Skeletal muscle satellite cell (primary cell): ENCODE data around the gene AFAP1L2.

Experiments used
- H3K27me3 ChIP-seq: 2 replicates; pipeline ENCODE4 v1.7.0; 2013; ENCODE audit warnings: low read length; ENCODE audit not compliant: control insufficient read depth, insufficient read depth
- H3K36me3 ChIP-seq: 2 replicates; pipeline ENCODE4 v1.7.0; 2013; ENCODE audit warnings: mild to moderate bottlenecking, control low read depth, low read length; ENCODE audit not compliant: insufficient read depth
- H3K4me1 ChIP-seq: 2 replicates; pipeline ENCODE4 v1.7.0; 2013; ENCODE audit warnings: low read length; ENCODE audit not compliant: control insufficient read depth, insufficient read depth
- H3K4me2 ChIP-seq: 2 replicates; pipeline ENCODE4 v1.7.0; 2013; ENCODE audit warnings: mild to moderate bottlenecking, low read length
- H3K4me3 ChIP-seq: 2 replicates; pipeline ENCODE4 v1.7.0; 2013; ENCODE audit warnings: low read length
- H3K9ac ChIP-seq: 2 replicates; pipeline ENCODE4 v1.7.0; 2013; ENCODE audit warnings: mild to moderate bottlenecking, low read depth, low read length, moderate library complexity
- H3K9me3 ChIP-seq: replicated peaks from 2 replicates; pipeline ENCODE4 v1.7.0; 2013; ENCODE audit warnings: mild to moderate bottlenecking, control low read depth, low read length

AFAP1L2 gene

DNA sequence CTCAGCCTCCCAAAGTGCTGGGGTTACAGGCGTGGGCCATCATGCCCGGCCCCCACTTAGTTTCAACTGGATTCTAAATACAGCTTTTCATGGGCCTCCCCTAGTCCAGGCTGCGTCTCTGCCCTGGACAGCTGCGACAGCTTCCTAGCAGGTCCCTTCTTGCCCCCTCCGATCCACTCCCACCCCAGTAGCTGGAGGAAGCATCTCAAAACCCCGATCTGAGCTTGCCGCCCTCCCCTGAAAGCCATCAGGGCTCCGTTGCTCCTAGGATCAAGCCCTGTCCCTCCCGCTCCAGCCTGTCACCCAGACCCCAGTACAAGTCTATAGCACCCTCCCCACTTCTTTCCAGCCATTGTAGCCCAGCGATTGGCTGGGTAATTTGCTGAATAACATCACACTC lies 100.7 kb downstream of the AFAP1L2 start:
- Histone ChIP-seq H3K4me2 (no peak overlapping the region), H3K9ac (no peak overlapping the region), H3K36me3 (no peaks in the 10 kb centered on the region), H3K27me3 (peaks cover 28% of the 10 kb centered on the region), H3K4me3 (no peak overlapping the region), H3K9me3 (no peaks in the 10 kb centered on the region), H3K4me1 (peaks cover 19% of the 10 kb centered on the region)

DNA sequence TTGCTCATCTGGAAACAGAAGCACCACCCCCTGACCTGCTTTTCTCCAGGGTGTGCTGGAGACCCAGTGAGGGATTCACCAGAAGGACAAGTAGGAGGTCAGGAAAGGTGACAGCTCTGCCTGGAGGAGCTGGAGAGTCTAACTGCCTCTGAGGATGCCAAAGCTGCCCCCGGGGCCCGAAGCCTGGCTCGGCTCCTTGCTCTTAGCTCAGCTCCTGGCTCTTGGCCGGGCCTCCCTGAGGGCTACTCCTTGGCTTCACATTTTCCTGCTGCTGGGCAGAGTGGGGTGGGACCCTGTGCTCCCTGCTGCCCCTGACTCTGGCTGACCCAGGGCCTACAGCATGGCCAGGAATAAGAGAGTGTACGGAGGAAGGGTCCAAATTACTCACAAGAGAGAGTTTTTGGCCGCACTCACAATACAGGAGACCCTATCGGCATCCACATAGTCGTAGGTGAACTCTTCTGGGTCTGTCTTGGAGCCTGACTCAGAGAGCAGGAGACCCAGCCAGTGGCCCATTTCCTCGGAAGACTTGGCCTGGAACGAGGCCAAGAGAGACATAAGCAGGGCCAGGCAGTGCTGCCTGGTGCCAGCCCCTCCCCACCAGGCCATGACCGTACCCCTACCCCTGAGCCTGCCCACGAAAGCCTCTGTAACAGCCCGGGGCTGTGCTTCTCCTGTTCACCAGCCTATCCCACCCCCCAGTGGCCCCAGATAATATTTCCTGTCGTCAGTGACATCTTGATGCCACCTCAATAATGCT lies 102.2 kb downstream of the AFAP1L2 start:
- Histone ChIP-seq H3K4me2 (no peak overlapping the region), H3K9ac (no peak overlapping the region), H3K4me3 (no peak overlapping the region), H3K27me3 (peaks cover 20% of the 10 kb centered on the region), H3K9me3 (no peaks in the 10 kb centered on the region), H3K4me1 (peaks cover 15% of the 10 kb centered on the region), H3K36me3 (no peaks in the 10 kb centered on the region)

DNA sequence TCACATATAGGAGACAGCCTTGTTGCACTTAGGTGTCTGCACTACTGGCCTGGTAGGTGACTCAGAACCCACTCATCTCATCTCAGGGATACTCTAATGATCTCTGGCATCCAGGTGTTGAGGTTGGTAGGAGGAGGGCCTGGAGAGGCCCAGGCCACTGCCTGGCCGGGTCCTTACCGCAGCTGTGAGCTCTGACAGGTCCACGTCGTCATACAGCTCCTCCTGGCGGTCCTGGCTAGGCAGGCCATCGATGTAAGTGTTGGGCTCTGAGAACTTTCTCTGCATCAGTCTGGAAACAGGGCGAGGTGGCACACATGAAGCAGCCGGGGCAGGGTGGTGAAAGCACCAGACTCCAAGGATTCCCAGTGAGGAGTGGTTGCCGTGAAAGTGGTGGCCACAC lies 103.1 kb downstream of the AFAP1L2 start:
- H3K36me3 ChIP-seq = no peaks in the 10 kb centered on the region
- H3K9ac ChIP-seq = no peak overlapping the region
- H3K4me2 ChIP-seq = no peak overlapping the region
- H3K4me1 ChIP-seq = peaks cover 7% of the 10 kb centered on the region
- peaks cover 18% of the 10 kb centered on the region for H3K27me3 ChIP-seq
- H3K4me3 ChIP-seq = no peak overlapping the region
- H3K9me3 ChIP-seq = no peaks in the 10 kb centered on the region

DNA sequence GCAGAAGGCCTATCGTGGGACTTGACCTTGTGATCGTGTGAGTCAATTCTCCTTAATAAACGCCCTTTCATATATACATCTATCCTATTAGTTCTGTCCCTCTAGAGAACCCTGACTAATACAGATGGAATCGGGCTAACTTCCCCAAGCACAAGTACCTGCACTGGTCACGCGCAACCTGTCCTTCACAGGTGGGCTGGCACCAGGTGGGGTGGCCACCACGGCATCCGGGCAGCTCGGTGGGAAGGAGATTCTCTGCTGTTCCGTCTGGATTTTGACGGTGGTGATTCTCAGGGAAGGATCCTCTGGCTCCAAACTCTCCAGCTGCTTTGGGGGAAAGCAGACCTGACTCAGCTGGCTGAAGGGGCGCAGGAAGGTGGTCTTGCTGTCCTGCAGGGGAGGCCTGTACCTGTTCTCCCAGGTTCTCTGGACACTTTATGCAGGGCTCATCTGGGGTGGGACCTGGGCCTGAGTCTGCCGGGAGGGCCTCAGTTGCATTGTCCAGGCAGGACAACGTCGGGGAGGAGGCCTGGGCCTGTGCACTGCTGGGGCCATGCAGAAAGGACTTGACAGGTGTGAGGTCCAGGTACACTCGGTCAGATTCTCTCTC lies 104.2 kb downstream of the AFAP1L2 start:
- peaks cover 18% of the 10 kb centered on the region for H3K27me3 ChIP-seq
- no peak overlapping the region for H3K4me3 ChIP-seq
- H3K36me3 ChIP-seq = no peaks in the 10 kb centered on the region
- H3K4me1 ChIP-seq = peaks cover 7% of the 10 kb centered on the region
- H3K4me2 ChIP-seq = no peak overlapping the region
- no peak overlapping the region for H3K9ac ChIP-seq
- peaks cover 3% of the 10 kb centered on the region for H3K9me3 ChIP-seq

DNA sequence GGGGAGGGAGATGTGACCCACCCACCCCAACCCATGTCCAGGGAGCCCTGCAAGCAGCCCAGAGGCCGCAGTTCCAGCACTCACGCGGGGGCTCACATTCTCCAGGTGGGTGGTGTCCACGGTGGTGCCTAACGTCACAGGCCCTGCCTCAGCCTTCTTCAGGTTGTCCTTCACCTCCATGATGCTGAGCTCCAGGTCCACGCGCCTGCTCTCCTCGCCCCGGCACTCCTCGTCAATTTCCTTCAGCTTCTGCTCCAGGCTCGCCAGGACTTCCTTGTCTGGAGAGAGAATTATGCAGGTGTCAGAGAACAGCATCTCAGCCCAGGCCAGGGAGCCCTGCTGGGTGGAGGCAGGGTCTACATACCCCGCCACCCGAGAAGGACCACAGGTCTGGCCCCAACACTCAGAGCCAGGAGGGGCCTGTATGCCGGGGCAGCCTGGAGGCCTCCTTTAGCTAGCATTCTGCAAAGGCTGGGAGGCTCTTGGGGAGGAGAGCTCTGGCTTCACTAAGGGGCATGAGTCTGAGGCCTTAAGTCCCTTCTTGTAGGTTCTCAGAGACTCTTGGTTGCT lies 107.1 kb downstream of the AFAP1L2 start:
- peaks cover 13% of the 10 kb centered on the region for H3K27me3 ChIP-seq
- peaks cover 3% of the 10 kb centered on the region for H3K9me3 ChIP-seq
- no peak overlapping the region for H3K9ac ChIP-seq
- no peak overlapping the region for H3K4me2 ChIP-seq
- no peaks in the 10 kb centered on the region for H3K4me1 ChIP-seq
- H3K4me3 ChIP-seq = no peak overlapping the region
- no peaks in the 10 kb centered on the region for H3K36me3 ChIP-seq

DNA sequence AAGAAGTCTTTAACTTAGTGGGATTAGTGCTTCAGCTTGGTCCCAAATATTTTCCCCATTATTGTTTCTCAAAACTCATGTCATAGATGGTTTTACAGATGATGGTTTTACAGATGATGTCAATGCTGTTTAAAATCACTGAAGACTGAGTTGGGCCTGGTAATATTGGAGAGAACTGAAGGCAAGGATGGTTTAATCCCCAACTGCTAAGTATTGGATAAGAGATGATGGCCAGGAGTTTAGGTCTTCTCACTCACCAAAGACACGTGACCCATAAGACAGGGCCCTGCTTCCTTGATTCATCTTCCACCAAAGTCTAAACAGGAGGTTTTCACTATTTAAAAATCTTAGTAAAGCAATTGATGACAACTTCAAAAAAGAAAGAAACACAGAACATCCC lies 108.9 kb downstream of the AFAP1L2 start:
- Histone ChIP-seq H3K9me3 (peaks cover 3% of the 10 kb centered on the region), H3K36me3 (no peaks in the 10 kb centered on the region), H3K4me2 (no peak overlapping the region), H3K4me1 (no peaks in the 10 kb centered on the region), H3K4me3 (no peak overlapping the region), H3K27me3 (peaks cover 3% of the 10 kb centered on the region), H3K9ac (no peak overlapping the region)

DNA sequence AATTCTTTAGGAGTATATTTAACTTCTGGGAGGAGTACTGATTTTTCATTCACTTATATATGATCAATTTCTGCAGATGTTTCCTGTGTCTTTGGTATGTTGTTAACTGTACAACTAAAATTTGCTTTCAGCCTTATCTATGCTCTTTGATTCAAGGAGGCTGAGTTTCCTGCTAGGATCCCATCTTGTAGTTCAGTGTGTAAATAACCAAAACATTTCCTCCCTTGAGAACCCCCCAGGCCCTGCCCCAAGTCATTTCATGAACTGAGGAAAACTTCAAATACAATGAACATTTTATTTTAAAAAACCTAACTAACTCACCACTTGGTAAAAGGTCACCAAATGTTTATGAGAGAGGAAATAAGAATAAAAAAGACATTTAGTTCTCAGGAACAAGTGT lies 109.8 kb downstream of the AFAP1L2 start:
- peaks cover 3% of the 10 kb centered on the region for H3K27me3 ChIP-seq
- H3K4me3 ChIP-seq = no peak overlapping the region
- H3K9ac ChIP-seq = no peak overlapping the region
- no peaks in the 10 kb centered on the region for H3K4me1 ChIP-seq
- H3K36me3 ChIP-seq = no peaks in the 10 kb centered on the region
- peaks cover 3% of the 10 kb centered on the region for H3K9me3 ChIP-seq
- H3K4me2 ChIP-seq = no peak overlapping the region

DNA sequence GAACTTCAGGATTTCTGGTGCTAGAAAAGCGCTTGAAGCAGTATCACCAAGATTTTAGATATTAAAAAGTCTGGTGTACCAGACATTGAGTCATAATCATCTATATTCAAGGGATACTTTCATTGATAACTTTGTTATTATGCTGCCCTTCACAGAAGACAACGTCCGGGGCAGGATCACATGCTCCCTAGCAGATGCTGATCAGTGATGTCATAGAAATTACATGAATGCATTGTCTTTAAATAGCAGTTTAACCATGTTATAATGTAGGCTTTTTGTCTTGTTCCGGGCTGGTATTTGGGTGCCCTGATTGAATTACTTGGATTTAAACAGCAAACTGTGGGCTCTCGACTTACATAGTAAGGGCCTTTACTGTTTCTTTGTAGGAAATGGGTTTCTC lies 111.2 kb downstream of the AFAP1L2 start:
- peaks cover 3% of the 10 kb centered on the region for H3K9me3 ChIP-seq
- H3K4me1 ChIP-seq = no peaks in the 10 kb centered on the region
- no peak overlapping the region for H3K4me3 ChIP-seq
- no peaks in the 10 kb centered on the region for H3K36me3 ChIP-seq
- no peak overlapping the region for H3K4me2 ChIP-seq
- peaks cover 4% of the 10 kb centered on the region for H3K27me3 ChIP-seq
- H3K9ac ChIP-seq = no peak overlapping the region

DNA sequence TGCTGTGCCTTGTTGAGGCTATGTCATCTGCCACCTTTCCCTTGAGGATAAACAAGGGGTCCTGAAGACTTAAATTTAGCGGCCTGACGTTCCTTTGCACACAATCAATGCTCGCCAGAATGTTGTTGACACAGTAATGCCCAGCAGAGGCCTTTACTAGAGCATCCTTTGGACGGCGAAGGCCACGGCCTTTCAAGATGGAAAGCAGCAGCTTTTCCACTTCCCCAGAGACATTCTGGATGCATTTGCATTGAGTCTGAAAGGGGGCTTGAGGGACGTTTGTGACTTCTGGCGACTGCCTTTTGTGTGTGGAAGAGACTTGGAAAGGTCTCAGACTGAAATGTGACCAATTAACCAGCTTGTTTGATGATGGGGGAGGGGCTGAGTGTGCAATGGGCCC lies 112.8 kb downstream of the AFAP1L2 start:
- Histone ChIP-seq H3K4me2 (no peak overlapping the region), H3K4me1 (no peaks in the 10 kb centered on the region), H3K27me3 (peaks cover 4% of the 10 kb centered on the region), H3K9ac (no peak overlapping the region), H3K36me3 (no peaks in the 10 kb centered on the region), H3K9me3 (peaks cover 3% of the 10 kb centered on the region), H3K4me3 (no peak overlapping the region)

DNA sequence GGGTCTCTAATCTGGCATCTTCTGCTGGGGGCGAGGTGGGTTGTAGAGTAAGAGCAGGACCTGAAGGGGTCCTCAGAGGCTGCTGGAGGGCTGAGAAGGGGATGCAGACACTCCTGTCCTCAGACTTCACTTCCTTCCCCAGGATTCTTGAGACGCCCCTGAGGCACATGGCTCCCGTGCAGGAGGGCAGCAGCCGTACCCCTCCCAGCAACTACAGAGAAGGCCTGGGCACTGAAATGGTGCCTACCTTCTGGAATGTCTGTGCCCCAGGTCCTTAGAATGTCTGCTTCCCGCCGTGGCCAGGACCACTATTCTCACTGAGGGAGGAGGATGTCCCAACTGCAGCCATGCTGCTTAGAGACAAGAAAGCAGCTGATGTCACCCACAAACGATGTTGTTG lies 113.2 kb downstream of the AFAP1L2 start:
- Histone ChIP-seq H3K4me1 (no peaks in the 10 kb centered on the region), H3K9me3 (peaks cover 3% of the 10 kb centered on the region), H3K4me2 (no peak overlapping the region), H3K27me3 (peaks cover 4% of the 10 kb centered on the region), H3K36me3 (no peaks in the 10 kb centered on the region), H3K4me3 (no peak overlapping the region), H3K9ac (no peak overlapping the region)

DNA sequence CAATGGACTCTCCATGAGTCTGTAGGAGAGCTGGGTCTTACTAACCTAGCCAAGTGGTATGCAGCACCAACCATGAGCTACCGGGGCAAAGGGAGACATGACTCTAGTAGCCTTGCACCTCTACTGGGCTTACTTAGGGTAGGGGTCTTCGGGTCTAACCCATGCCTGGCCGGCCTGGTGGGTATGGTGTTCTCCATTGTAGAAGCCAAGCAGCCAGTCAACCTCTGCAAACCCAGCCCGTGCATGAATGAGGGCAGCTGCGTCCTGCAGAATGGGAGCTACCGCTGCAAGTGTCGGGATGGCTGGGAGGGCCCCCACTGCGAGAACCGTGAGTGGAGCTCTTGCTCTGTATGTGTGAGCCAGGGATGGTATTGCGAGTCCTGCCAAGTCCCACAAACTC lies 114.3 kb downstream of the AFAP1L2 start:
- no peak overlapping the region for H3K4me3 ChIP-seq
- H3K4me1 ChIP-seq = no peaks in the 10 kb centered on the region
- H3K27me3 ChIP-seq = peaks cover 12% of the 10 kb centered on the region
- no peaks in the 10 kb centered on the region for H3K9me3 ChIP-seq
- no peak overlapping the region for H3K4me2 ChIP-seq
- no peaks in the 10 kb centered on the region for H3K36me3 ChIP-seq
- no peak overlapping the region for H3K9ac ChIP-seq

DNA sequence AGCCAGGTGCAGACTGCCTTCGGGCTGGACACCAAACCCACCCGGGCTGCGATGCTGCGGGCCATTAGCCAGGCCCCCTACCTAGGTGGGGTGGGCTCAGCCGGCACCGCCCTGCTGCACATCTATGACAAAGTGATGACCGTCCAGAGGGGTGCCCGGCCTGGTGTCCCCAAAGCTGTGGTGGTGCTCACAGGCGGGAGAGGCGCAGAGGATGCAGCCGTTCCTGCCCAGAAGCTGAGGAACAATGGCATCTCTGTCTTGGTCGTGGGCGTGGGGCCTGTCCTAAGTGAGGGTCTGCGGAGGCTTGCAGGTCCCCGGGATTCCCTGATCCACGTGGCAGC lies 115.2 kb downstream of the AFAP1L2 start:
- peaks cover 19% of the 10 kb centered on the region for H3K27me3 ChIP-seq
- H3K4me2 ChIP-seq = no peak overlapping the region
- no peak overlapping the region for H3K9ac ChIP-seq
- H3K4me3 ChIP-seq = no peak overlapping the region
- H3K4me1 ChIP-seq = no peaks in the 10 kb centered on the region
- H3K36me3 ChIP-seq = no peaks in the 10 kb centered on the region
- H3K9me3 ChIP-seq = no peaks in the 10 kb centered on the region
